ENCODE data around the gene SCN8A. TPM values are rescaled to one million over a fixed set of nuclear protein-coding genes. Genes with fewer than 3 reads are reported as not detected.

SCN8A gene
- total and polyA plus RNA-seq, 4 donors = 0.06 to 0.77 (median 0.26) TPM

DNA sequence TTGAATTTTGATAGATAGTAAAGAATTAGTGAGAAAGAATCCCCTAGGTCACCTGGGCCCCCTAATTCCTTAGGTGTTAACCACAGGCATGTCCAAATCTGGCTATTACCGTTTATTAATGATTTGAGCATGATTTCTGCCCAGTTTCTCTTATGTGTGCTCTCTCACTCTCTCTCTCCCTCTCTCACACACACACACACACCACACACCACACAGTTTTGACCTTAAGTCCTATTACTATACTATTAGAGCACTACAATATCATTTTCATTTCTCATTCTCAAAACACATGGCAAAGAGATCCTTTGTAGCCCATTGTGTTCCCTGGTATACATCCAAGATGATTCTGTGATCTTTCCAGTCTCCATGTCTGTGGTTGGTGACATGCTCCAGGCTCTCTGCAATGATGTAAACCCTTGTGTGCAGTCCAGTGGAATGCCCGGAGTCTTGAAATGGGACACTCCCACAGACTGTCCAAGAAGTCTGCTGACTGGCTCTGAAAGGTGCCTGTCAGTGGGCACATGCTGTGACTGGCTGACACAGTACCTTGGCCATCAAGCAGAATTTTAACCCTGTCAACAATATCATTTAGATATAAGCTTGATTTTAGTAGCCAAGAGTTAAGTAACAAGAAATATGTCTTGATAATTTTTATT lies 161.3 kb downstream of the SCN8A start:
- WGBS, 2 donors = 58 to 74% methylated on average over 2 of the region's 2 CpGs
- peaks cover 0 to 2% (median 0%) of the 10 kb centered on the region in 4 donors for H3K9me3 ChIP-seq (ENCODE audit: control insufficient read depth in 4 of 4, insufficient read depth in 3 of 4, low read length in 3 of 4)
- H3K4me1 ChIP-seq (ENCODE audit: control insufficient read depth in 5 of 5, insufficient read depth in 5 of 5, low read length in 5 of 5) = peaks cover 0 to 11% (median 0%) of the 10 kb centered on the region in 5 donors
- TF ChIP-seq, protein P1, sequence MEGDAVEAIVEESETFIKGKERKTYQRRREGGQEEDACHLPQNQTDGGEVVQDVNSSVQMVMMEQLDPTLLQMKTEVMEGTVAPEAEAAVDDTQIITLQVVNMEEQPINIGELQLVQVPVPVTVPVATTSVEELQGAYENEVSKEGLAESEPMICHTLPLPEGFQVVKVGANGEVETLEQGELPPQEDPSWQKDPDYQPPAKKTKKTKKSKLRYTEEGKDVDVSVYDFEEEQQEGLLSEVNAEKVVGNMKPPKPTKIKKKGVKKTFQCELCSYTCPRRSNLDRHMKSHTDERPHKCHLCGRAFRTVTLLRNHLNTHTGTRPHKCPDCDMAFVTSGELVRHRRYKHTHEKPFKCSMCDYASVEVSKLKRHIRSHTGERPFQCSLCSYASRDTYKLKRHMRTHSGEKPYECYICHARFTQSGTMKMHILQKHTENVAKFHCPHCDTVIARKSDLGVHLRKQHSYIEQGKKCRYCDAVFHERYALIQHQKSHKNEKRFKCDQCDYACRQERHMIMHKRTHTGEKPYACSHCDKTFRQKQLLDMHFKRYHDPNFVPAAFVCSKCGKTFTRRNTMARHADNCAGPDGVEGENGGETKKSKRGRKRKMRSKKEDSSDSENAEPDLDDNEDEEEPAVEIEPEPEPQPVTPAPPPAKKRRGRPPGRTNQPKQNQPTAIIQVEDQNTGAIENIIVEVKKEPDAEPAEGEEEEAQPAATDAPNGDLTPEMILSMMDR (IDR thresholded peaks at IDR 0.05; ENCODE audit: control extremely low read depth, extremely low read depth) = no peak
- H3K9ac ChIP-seq (ENCODE audit: insufficient read depth in 1 of 2, low read length in 2 of 2) = no peak overlapping the region
- H3K36me3 ChIP-seq (ENCODE audit: control insufficient read depth in 4 of 4, insufficient read depth in 4 of 4, low read length in 4 of 4) = no peaks in the 10 kb centered on the region
- no peaks in the 10 kb centered on the region for H3K27me3 ChIP-seq (ENCODE audit: control insufficient read depth in 3 of 3, insufficient read depth in 3 of 3, low read length in 2 of 3)
- H3K27ac ChIP-seq (ENCODE audit: low read depth in 1 of 2, low read length in 1 of 2) = no peak overlapping the region
- peak; percentile 58 for ATAC-seq (ENCODE audit: insufficient read depth, low FRiP score)
- no peak overlapping the region for H3K4me3 ChIP-seq
- peak; percentile 82 to 90 (median 87) for DNase-seq

DNA sequence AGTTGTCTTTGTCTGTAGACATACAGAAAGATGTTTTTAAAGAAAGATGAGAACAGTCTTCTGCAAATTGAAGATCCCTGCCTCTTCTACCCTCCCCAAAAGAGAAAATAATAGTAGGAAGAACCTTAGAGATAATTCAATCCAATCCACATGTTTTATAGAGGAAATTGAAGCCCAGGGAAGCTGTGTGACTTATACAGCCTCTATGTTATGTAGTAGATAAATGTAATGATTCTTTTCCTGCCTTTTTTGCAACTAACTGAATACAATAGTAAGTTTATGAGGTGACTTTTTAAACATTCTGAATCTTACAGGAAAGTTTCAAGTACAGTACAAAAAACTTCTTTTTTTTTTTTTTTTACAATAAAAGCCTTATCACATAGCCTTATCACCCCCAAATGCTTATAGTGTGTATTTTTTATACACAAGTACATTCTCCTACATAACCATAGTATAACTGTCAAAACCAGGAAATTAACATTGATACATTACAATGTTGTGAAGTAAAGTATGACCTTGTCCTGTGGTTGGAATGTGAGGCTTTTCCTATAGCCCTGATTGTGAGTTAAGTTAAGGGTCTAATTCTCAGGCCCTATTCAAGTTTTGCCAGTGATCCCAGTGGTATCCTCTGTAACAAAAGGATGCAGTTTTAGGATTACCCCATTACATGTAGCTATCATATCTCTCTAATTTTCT lies 163.1 kb downstream of the SCN8A start:
- no peaks in the 10 kb centered on the region for H3K27me3 ChIP-seq (ENCODE audit: control insufficient read depth in 3 of 3, insufficient read depth in 3 of 3, low read length in 2 of 3)
- H3K9ac ChIP-seq (ENCODE audit: insufficient read depth in 1 of 2, low read length in 2 of 2) = no peak overlapping the region
- no peaks in the 10 kb centered on the region for H3K36me3 ChIP-seq (ENCODE audit: control insufficient read depth in 4 of 4, insufficient read depth in 4 of 4, low read length in 4 of 4)
- TF ChIP-seq, protein P1 (IDR thresholded peaks at IDR 0.05; ENCODE audit: control extremely low read depth, extremely low read depth) = no peak
- peaks cover 0 to 11% (median 0%) of the 10 kb centered on the region in 5 donors for H3K4me1 ChIP-seq (ENCODE audit: control insufficient read depth in 5 of 5, insufficient read depth in 5 of 5, low read length in 5 of 5)
- no peak for ATAC-seq (ENCODE audit: insufficient read depth, low FRiP score)
- H3K27ac ChIP-seq (ENCODE audit: low read depth in 1 of 2, low read length in 1 of 2) = no peak overlapping the region
- DNase-seq = no peak
- no peak overlapping the region for H3K4me3 ChIP-seq
- H3K9me3 ChIP-seq (ENCODE audit: control insufficient read depth in 4 of 4, insufficient read depth in 3 of 4, low read length in 3 of 4) = peaks cover 0 to 2% (median 0%) of the 10 kb centered on the region in 4 donors

DNA sequence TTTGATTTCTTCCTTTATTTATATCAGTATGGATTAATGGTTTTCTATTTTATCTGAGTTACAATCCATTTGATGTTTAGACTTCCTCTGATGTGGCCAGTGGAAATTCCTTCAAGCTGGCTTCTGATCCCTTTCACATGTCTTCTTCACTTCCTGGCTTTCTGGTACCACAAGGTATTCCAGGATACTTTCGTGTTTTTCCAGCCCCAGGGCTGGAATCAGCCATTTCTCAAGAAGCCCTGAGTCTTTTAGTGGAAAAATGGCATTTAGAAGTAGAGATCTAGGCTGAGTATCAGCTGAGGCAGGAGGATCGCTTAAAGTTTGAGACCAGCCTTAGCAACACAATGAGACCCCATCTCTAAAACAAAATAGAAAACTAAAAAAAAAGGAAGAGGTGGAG lies 164.2 kb downstream of the SCN8A start:
- Histone ChIP-seq H3K9me3 (ENCODE audit: control insufficient read depth in 4 of 4, insufficient read depth in 3 of 4, low read length in 3 of 4) (peaks cover 0 to 2% (median 0%) of the 10 kb centered on the region in 4 donors), H3K9ac (ENCODE audit: insufficient read depth in 1 of 2, low read length in 2 of 2) (no peak overlapping the region), H3K4me1 (ENCODE audit: control insufficient read depth in 5 of 5, insufficient read depth in 5 of 5, low read length in 5 of 5) (peaks cover 0 to 11% (median 0%) of the 10 kb centered on the region in 5 donors), H3K4me3 (no peak overlapping the region), H3K27me3 (ENCODE audit: control insufficient read depth in 3 of 3, insufficient read depth in 3 of 3, low read length in 2 of 3) (no peaks in the 10 kb centered on the region), H3K27ac (ENCODE audit: low read depth in 1 of 2, low read length in 1 of 2) (no peak overlapping the region), H3K36me3 (ENCODE audit: control insufficient read depth in 4 of 4, insufficient read depth in 4 of 4, low read length in 4 of 4) (no peaks in the 10 kb centered on the region)
- 85 to 90% methylated on average over 2 of the region's 2 CpGs for WGBS, 2 donors
- ATAC-seq (ENCODE audit: insufficient read depth, low FRiP score) = no peak
- no peak for DNase-seq
- TF ChIP-seq, protein P1 (IDR thresholded peaks at IDR 0.05; ENCODE audit: control extremely low read depth, extremely low read depth) = no peak
